Activated T-cell treated with anti-CD3 and anti-CD28 coated beads, Interleukin-2, amount 50 U/mL, for 48 hours (primary cell): ENCODE results near the gene WDFY2.
"Not testable (repeated sequence)": the region's sequence is repeated elsewhere in the genome, so short reads cannot be mapped to it uniquely, and the experiment has no call there.

Experiments
- DNase-seq, 2 experiments: peaks; one replicate each; pipeline ENCODE4 v3.0.0-alpha.2; 2020

The WDFY2 gene

DNA sequence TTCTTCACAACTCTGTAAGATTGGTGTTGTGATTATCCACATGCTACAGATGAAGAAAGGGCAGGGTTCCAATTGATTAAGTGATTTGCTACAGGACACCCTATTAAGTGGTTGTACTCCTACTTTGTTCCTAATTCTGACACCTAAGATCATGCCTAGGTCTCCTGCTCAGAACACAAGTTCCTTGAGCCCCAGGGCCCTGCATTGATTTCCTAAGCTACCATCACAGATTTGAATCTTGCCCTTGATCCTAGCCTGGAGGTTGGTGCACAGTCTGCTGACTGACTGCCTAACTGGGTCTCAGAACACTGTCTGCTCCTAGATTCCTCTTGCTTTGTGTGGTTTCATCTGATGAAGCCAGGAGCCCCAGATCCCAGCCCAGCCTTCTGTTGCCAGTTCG, 19.6 kb upstream of the WDFY2 start:
- no peak for DNase-seq

DNA sequence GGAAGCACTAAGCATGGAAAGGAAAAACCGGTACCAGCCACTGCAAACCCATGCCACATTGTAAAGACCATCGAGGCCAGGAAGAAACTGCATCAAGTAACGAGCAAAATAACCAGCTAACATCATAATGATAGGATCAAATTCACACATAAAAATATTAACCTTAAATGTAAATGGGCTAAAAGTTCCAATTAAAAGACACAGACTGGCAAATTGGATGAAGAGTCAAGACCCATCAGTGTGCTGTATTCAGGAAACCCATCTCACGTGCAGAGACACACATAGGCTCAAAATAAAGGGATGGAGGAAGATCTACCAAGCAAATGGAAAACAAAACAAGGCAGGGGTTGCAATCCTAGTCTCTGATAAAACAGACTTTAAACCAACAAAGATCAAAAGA, 15.3 kb upstream of the WDFY2 start:
- not testable (repeated sequence) for DNase-seq

DNA sequence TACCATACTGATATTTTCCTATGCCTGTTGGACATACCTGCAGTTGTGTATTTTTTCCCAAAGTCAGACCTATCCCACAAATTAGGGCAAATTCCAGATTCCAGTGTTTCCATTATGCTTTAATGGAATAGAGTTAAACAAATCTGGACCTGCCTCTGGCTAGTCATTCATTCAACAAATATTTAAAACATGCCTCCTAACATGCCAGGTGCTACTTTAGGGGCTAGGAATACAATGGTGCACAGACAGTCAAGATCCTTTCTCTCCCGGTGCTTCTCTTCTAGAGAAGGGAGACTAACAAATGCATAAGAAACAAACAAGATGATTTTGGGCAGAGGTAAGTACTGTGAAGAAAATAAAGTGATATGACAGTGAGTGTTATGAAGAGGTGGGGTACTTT, 7.5 kb upstream of the WDFY2 start:
- no peak for DNase-seq

DNA sequence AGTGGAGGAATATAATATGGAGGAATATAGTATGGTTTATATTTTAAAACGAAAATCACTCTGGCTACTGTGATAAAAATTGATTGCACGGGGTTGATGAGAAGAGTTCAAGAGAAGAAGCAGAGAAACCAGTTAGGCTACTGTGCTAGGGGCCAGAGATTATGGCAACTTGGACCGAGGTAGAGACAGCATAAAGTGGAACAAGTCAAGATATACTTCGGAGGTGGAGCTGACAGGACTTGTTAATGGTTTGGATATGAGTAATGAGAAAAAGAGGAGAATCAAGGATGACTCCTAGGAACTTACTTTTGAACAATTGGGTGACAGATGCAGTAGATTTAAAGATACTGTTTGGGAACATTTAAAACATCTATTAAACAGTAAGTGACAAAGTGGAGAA, 6.6 kb upstream of the WDFY2 start:
- DNase-seq: no peak

DNA sequence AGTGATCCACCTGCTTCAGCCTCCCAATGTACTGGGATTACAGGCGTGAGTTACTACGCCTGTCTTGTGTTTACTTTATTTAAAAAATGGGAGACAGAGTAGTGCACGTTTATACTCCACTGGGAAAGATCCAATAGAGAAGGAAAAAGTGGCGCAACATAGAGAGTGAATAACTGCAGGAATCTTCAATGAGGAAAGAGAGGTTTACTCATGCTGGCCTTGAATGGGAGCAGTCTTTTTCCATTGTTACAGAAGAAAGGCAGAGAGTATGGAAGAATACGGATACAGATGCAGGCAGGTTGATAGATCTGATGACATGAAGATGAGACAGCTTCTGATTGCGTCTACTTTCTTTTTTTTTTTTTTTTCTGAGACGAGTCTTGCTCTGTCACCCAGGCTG, 4.6 kb upstream of the WDFY2 start:
- DNase-seq: no peak

DNA sequence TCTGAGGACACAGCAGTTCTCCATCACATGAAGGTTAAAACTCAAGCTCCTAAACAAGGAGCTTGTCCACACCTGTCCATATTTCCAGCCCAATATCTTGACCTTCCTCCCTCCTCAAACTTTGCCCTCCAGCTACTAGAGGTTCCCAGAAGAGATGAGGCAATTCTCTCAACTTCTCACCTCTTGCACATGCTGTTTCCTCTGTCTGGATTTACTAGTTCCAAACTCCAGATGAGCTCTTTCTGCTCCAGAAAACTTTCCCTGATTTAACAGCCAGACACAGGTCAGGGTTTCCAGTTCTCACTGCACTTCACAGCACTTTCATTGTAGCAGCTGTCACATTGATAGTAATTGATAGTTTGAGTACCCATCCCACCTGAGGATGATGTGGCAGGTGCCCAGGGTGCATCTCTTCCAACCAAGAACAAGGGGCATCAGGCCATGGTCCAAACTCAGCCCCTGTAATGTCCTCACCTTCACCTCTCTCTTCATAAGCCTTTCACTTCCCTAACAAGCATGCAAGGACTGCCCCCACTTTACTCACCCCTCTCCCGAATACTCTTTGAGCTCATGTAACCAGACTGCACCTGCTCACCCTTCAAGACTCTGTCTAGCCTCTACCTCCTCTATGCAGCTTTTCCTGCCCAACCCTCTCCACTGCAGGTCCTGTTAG, 3.0 kb upstream of the WDFY2 start:
- DNase-seq: no peak

DNA sequence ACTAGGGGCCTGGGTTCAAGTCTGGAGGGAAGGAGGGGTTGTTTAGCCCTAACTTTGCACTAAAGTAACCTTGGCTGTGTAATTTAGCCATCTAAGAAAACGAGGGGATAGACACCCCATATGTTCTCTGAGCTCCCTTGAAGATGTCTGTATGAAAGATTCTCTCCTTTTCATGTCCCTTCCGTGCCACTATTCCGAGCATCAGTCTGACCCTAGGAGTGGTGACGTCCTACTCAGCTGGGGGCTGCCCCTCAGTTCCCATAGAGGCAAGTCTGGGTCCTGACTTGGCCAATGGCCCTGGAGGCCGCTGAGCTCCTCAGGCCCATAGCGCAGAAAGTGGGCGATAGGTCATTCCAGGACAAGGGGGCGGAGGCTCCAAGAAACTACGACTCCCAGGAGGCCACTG, 790 bp upstream of the WDFY2 start:
- no peak for DNase-seq

DNA sequence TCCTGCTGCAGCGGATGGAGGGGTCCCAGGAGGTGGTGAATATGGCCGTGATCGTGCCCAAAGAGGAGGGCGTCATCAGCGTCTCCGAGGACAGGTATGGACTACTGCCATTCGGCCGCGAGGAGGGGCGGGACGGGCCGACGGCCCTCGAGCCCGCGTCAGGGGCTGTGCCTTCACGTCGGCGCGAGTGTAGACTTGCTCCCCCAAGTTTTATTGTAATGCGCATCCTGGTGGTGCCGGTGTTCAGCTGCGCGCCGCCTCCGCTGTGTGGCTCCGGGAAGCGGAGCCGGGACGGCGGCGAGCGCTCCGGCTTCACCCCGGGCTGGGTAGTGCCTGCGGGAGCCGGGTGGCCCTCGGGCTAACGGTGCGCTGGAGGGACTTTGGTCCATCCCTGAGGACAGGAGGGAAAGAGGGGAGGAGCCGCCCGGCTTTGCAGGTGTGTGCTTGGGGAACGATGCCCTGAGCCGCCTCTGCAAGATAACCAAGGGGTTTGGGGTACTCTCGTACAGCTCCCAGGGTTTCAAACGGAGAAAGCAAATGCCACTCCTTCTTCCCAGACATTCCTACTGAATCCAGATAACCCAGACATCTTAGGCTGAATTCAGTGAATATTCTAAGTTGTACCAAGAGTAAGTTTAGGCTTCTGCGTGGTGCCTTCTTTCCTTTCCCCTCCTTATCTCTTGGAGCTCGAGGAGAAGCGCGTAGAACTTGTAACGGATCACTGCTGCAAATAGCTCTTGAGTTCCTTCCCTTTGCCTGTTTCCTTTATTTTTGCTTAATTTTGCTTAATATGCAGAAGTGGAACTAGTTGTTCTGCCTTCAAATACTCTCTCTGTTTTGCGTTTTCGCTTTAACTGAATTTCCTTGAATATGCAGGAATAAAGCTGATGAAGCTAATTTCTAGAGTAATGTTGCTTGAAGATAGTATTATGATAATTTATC, 740 bp downstream of the WDFY2 start:
- DNase-seq: peak; percentile 76 to 80

DNA sequence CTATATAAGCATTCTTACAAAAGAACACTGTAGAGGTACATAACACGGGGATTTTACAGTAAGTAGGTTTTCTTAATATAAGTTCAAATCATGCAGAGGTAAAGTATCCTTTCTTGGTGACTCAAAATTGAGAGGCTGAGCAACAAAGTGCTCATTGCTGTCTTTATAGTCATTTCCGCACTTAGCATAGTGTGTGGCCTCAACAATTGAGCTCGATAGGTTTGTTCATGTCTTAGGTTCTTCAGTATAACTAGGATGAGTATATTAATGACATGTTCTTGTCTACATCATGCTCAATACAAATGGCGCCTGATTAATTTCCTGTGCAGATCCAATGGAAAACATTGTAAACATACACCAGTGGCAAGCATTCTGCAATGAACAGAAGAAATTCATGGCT, 1.4 kb downstream of the WDFY2 start:
- DNase-seq: no peak

DNA sequence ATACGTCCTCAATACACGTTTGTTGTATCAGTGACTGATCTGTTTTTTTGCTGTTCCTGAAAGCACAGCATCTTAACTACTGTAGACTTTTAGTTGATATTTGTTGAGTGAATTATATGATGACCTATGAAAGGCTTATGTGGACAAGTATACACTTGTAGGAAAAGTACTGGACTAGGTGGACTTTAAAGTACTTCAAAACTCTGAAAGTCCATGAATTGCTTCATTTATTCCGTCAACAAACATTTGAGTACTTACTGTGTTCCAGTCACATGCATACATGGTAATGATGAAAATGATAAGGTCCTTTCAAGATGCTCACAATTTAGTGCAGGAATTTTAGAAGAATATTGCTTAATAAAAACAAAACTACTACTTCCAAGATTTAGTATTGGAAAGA, 3.1 kb downstream of the WDFY2 start:
- DNase-seq: no peak

DNA sequence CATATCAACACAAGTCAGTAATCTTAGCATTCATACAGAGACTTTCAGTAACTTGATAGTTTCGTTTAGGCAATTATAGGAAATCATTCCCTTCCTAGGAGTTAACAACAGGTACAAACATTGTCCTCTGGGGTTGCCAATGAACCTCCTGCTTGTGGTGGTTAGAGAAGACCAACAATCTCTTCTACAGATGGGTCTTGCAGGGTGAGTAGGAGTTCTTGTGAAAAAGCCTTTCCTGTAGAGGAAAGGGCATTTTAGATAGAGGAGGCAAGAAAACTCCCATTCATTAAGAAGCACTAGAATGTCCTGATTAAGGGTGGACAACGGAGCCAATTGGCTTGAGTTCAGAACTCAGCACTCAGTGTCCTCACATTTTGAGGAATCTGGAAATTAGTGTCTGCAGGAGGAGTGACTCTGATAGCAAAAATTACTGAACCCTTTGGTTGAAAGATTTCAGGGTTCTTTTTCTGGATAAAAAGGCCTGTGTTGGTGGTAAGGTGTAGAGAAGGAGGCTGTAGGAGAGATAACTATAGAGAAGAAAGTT, 4.2 kb downstream of the WDFY2 start:
- no peak for DNase-seq

DNA sequence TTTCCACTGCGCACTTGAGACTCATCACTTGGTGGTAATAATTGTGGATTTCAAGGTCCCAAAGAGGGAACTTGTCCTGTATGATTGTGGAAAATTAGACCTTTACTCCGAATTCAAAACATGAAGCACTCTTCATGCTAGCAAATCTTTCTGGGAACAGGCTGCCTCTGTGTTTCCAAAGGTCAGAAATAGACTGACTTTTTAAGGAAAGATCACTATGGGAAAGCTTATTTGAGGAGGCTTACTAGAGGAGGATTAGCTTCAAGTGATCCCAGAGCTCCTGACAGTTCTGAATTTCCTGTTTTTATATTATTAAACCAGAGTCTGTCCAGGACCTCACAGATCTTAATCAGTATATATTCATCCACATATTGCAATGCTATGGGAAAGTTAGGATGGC, 5.5 kb downstream of the WDFY2 start:
- no peak for DNase-seq

DNA sequence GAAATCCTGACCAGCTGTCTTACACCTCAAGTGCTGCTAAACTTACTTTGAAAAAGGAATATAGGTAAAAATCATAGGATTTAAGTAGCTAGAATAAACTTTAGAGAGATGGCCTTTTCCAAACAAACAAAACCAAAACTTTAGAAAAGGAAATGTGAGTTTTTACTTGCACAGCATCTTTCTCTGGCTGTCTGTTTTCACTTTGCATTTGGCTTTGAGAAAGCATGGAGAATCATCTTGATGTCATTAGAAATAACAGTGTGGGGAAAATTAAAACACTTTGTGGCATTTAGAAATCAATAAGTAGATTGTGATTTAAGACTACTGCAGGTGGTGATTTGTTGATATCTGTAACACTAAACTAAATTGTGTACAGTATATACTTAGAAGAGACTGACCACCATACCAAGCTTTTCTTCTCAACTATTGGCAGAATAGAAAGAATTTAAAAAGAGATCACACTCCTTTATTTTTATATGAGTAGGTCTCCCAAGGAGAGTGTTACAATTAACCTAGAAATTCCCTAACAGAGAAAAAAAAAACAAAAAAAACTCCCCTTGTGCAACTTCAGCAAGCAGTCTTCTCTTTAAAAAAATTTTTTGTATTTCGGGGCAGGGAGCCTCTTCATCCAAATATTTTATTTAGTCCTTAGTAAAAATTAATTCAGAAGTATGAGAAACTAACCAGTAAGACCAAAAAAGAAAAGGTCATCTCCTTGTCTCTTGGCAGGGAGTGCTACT, 6.1 kb downstream of the WDFY2 start:
- no peak for DNase-seq

DNA sequence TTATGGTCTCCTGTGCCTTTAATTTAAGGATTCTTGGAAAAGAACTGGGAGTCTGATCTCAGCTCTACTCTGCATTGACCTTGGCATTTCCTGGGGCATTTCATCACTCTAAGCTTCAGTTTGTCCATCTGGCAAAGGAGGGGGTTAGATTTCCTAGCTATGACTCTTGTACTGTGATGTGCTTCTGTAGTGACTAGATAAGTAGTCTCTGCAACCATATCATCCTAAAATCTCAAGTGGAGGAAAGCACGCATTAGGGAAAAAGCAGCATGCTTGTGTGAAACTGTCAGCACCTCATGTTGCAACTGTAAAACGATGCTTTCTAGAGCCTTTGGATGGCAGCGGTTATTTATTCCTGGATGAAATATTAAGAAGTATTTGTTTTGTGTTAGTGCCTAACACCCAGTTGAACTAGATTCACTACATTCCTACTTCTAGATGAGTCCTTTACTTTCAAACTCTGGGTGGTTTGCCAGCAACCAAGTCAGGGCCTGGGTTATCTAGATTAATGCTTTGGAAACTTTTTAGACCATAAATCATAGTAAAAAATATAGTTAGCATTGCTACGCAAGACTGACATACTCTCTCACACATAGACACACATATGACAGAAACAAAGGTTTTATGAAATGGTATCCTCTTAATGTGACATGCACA, 6.8 kb downstream of the WDFY2 start:
- DNase-seq: no peak

DNA sequence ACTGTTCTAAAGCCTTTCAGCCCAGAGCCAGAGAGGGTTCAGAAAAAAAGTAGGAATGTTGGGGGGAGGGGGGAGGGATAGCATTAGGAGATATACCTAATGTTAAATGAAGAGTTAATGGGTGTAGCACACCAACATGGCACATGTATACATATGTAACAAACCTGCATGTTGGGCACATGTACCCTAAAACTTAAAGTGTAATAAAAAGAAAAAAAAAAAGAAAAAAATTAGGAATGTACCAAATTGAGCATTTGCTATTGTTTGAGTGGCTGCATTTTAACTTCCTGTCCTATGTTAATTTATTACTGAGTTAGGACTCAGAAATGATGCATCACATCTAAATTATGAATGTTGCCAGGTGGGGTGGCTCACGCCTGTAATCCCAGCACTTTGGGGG, 7.7 kb downstream of the WDFY2 start:
- not testable (repeated sequence) for DNase-seq

DNA sequence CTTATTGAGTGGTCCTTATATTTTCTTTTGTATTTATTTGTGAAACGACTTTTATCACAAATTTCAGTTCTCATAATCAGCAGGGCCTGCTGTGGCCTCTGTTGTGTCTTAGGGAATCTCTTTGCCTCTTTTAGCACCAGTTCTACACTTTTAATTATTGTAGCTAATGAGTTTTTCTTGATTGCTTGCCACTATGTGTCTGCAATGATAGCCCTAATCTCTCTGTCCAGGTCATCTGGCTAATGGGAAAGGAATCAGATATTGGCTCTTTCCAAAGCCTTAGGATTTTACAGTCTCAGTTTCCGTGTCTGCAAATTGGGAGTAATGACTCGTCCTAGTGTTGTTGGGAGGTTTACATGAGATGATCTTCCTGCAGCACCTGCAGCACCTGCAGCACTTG, 10.2 kb downstream of the WDFY2 start:
- no peak for DNase-seq

DNA sequence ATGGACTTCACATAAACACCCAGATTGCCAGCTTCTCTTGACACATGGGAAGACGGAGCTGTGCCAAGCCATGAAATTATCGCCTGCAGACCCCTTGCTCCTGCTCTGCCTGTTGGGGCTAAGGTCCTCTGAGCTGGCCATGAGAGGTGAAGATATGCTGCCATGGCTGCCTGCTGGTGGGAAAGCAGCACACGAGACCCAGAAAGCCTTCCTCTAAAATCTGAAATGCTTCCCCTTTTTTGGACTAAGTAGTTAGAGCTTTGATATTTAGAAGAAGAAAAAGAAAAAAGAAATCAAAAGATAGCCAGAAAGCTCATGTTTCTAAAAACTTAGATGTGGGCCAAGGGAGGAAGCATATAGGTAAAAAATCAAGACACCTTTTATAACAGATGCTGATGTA, 11.2 kb downstream of the WDFY2 start:
- DNase-seq: no peak

DNA sequence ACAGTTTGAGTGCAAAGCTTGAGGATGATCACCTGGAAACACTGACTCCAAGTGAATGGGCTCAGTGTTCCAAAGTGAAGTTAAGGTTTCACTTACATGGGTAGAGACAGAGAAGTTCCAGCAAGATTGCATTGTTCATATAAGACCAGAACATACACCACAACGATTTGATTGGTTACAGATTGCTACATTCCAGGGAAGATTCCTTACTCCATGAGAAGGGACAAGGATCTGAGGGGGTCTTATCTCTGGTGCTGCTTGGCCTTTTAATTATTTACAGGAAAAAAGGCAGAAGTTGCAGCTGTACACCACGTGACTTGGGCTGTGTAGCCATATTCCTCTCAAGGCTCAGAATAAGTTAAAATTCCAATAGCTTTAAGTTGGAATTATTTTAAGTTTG, 12.3 kb downstream of the WDFY2 start:
- DNase-seq: no peak

DNA sequence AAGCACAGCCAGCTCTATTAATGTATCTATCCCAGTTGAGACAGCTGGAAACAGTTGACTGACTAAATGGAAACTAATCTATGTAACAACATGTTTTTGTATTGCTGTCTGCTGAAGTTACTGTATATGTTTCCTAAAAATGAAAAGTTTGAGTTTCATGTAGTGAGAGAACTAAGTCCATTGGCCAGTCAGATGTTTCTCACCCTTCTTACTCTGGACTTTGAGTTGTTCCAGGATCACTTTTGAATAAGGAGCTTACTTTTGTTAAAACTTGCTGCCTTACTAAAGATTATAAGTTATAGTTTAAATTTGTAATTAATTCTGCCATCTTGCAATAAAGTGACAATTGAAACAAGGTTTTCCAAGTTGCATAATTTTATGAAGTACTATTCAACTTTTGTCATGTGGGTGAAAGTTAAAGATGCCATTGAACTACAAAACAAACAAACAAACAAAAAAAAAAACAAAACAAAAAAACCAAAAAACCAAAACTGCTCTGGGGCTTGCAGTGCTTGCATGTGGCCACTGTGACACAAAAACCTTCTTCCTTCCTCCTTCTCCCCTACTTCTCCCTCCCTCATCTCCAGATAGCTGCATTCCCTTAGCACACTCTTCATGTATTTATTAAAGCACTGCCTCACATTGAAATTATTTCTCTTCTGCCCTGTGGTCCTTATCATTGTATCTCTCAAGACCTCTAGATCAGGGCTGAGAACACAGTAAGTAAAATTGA, 15.3 kb downstream of the WDFY2 start:
- no peak for DNase-seq

DNA sequence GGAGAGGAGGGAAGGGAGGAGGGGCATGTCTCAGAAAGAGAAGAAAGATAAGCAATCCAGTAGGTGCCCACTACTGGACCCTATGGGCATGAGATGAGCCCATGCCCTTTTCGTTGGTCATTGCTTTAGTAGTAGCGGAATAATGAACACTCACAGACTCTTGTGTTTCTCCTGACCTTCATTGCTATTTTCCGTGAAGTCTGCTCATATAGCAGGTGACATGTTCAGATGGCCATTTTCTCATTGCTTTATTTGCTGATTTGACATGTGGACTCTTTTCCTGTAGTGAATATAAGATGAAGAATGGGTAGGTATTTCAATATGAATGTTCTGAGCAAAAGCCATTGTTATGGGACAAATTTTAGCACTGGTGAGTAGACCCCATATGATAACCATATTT, 16.4 kb downstream of the WDFY2 start:
- DNase-seq: no peak

DNA sequence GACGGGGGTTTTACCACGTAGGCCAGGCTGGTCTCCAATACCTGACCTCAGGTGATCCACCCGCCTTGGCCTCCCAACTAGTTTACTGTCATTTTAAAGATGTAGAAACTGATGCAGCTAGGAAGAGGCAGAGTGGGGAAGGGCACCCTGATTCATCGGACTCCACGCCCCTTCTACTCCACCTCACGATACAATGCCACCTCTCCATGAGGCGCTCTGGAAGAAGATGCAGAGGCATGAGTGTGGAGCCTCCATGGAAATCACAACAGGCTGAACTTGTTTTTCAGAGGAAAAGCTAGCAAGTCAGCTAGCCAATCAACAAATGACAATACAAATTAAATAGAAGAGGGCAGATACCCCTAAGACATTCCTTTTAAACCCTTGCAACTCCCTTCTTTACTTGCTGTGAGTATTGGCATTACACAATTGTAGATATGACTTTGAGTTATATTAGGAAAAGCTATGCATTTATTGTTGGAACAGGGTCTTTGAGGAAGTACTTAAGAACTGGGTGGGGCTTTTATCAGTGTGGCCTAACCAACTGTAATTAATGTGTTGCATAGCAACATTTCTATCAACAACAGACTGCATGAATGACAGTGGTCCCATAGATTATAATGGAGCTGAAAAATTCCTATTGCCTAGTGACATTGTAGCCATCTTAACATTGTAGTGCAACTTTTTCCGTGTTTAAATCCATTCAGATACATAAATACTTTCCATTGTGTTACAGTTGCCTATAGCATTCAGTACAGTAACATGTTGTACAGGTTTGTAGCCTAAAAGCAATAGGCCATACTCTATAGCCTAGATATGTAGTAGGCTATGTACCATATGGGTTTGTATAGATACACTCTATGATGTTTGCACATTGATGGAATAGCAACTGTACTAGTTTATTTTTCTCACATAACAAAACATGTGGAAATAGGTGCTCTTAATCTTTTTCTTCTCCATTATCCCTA, 17.6 kb downstream of the WDFY2 start:
- DNase-seq: no peak
